Cortex of kidney (tissue), 1 donor: ENCODE measurements around the gene ENPP1.
"Not testable (repeated sequence)": the region's sequence is repeated elsewhere in the genome, so short reads cannot be mapped to it uniquely, and the experiment has no call there.

Experiments
- DNase-seq: peaks from one replicate; lab custom pipeline; 2025; lab: John Stamatoyannopoulos, UW

ENPP1 gene

DNA sequence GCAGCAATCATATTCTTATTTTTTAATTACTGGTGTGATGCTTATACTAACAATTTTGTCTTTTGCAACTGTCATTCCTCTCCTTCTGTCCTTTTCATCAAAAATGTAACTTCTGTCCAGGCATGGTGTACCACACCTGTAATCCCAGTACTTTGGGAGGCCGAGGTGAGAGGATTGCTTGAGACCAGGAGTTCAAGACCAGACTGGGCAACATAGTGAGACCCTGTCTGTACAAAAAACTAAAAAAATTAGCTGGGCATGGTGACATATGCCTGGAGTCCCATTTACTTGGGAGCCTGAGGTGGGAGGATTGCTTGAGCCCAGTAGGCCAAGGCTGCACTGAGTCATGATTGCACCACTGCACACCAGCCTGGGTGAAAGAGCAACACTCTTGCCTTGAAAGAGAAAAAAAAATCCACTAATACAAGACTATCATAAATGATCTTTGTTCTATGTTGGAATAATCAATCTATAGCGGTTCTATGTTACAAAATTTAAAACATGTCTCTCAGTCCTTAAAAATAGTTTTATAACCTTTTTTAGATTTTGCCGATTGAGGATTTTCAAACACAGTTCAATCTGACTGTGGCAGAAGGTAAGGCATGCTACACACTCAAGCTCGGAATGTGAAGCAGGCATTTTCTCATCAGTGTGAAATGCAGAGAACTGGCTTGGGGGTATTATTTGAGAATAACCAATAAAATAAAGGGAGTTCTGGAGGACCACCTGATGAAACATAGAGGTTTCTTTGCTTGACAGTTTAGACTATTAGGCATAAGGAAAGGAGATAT is 70.4 kb downstream of the ENPP1 start:
- no peak for DNase-seq

DNA sequence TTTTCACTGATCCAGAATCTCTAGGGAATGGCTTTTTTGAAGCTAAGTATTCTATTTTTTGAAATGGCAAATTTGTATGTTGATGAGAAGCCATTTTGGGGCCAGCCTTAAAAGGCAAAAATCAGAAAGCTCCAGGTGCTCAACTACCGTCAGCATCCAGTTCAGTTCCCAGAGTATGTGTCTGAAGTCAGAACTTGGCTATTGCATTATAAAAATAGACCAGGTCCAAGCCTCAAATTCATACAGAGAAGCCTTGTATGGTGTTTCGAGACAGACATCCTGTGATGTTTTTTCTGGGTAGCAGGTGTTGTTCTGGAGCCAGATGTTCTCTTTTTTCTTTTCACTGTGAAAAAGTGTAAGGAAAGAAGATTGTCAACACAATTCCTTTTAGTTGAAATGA is 75.2 kb downstream of the ENPP1 start:
- no peak for DNase-seq

DNA sequence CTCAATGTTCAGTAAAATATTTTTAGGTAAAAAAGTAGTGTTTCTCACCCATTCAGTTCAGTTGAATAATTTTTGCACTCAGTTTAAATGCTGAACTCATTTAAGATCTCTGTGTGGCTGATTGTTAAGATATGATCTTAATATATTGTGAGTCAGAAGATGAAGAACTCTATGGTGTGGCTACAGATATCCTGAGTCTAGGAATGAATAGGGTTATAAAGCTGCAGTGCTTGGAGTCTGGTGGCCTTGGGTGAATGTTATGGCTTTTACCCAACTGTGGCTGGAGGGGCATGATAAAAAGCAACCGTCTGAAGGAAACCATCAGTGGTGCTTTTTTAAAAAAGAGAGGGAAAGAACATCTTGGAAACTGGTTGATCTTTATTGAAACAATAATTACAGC is 77.4 kb downstream of the ENPP1 start:
- no peak for DNase-seq

DNA sequence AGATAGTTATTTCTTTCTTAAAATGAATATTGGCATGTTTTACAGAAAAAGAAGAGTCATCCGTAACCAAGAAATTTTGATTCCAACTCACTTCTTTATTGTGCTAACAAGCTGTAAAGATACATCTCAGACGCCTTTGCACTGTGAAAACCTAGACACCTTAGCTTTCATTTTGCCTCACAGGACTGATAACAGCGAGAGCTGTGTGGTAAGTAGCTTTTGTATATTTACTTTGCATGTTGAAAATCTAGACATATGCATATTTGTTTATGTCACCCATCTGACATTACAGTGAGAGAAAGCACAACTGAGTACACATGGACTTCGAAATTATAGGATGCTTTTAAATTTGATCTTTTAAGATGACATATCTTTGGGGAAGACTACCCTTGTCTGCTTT is 78.7 kb downstream of the ENPP1 start:
- DNase-seq = no peak

DNA sequence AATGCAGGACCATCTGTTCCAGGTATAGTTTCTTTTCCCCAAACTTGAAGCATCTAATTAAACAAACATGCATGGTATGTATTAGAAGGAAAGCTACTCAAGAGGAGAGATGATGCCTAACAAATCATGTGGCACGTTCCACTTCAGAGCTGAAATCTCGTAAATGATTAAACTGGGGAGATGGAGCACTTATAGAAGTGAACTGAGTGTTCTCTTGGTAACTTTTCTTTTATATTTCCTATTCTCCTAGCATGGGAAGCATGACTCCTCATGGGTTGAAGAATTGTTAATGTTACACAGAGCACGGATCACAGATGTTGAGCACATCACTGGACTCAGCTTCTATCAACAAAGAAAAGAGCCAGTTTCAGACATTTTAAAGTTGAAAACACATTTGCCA is 82.3 kb downstream of the ENPP1 start:
- no peak for DNase-seq

DNA sequence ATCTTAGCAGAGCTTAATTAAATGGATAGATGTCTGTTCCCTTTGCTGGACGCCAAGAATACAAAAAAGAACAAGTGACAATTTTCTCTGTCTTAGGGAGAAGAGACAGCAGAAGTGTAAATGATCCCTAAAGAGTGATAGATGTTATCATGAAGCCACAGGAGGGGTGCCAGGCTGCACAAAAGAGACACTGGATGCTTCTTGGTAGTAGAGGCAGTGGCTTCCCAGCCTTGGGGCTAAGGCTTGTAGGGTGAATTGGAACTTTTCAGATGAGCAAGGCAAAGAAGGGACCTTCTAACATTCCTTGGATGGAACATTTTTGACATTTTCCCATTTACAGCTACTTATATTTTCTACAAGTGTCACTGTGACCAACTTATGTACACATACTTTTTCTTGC is 85.4 kb downstream of the ENPP1 start:
- DNase-seq = no peak

DNA sequence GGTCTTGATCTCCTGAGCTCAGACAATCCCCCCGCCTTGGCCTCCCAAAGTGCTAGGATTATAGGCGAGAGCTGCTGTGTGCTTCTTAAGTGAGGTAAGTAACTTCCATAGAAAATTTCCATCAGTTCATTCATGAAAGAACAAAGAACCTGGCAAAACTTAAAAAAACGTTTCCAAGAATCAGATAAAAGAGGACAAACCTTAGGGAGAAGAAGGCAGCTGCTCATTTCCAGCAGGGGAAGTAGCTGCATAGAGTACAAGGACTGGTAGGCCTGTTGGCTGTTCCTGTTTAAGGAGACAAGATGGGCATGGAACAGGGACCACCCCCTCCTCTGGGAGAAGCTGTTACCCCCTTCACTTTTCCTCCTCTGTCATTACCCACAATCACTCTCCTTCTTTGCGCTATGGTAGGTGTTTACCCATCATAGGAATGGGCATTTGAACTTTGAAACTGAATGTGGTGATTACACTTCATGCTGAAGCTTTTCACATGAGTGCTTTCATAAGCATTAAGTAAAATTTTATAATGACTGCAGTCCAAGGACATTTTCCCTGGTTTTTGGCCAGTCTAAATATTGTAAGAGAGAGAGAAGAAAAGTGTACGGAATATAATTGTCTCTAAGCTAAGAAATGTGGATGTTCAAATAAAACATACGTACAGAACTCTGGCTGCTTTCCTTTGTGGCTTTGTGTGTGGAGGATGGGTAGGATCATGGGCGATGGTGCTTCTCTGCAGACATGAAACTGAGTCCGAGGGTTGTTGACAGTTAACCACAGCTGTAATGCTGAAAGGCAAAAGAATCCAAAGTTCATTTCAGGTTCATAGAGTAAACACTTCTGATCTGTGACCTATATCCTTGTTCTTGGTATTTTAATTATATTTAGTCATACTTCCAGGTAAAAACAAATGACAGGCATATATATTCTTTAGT is 86.9 kb downstream of the ENPP1 start:
- no peak for DNase-seq

DNA sequence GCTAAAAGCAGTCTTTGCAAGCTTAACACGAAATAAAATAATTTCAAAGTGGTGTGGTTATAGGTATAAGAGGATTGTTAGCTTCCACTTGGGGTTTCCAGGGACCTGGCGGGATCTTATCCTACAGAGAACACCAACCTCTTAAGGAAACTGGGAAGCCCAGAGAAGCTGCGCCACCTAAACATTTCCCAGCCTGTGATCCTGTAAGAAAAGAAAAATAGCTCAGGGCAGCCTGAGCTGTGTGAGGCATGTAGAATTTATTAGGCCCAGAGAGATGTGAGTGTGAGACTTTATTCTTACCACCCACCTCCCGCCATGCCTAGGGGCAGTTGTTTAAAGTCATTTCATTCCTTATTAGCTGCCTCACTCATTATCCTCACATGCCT is 89.2 kb downstream of the ENPP1 start:
- DNase-seq = no peak

DNA sequence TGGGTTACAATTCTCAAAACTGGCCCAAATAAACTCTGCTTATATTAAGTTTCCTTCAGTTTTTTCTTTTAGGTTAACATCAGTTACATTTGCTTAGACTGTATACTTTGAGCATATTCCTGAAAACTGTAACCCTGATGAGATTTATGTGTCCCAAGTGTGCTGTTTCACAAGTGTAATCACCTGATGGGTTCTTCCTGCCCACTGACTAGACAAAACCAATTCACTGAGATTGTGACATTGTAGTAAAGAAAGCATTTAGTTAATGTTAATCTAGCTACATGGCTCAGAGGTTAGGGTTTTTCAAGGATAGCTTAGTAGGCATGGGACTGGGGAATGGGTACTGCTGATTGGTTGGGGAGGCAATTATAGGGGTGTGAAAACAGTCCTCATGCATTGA is 89.8 kb downstream of the ENPP1 start:
- no peak for DNase-seq

DNA sequence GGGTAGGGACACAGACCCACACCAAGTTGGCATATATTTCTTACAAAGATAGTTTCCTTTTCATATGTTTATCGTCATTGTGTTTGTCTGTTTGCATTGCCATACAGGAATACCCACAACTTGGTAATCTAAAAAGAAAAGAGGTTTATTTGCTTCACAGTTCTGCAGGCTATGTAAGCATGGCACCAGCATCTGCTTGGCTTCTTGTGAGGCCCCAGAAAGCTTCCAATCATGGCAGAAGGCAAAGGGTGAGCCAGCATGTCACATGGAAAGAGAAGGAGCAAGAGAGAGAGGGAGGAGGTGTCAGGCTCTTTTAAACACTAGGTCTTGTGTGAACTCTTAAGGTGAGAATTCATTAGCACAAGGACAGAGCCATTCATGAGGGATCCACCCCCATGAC is 90.9 kb downstream of the ENPP1 start:
- no peak for DNase-seq

DNA sequence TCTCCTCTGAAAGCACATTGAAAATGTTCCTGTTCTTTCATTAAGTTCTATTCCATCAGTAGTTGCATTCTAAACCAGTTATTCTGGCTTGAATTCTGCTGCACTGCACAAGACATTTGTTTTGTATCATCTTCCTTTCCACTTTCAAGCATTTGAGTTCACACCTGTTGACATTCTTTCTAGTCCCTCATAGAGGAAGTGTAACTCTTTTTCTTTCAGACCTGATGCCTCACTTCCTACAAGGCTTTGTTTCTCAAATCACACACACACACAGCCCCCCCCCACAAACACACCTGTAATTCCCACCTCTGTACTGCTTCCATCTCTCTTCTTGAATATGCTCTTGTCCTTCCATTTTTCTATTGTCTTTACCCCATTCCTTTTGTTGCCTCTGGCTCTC is 92.4 kb downstream of the ENPP1 start:
- no peak for DNase-seq

DNA sequence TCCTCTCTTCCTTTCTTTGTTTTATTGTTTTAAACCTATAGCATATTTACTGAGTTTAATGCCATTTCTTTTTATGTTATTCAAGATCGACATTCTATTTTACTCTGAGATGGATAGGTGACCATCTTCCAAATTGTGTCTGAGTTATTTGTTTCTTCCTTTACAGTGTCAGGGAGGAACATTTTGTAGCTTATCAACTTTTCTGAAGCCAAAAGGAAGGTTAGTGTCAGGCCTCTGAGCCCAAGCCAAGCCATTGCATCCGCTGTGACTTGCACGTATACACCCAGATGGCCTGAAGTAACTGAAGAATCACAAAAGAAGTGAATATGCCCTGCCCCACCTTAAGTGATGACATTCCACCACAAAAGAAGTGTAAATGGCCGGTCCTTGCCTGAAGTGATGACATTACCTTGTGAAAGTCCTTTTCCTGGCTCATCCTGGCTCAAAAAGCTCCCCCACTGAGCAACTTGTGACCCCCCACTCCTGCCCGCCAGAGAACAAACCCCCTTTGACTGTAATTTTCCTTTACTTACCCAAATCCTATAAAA is 93.6 kb downstream of the ENPP1 start:
- DNase-seq = not testable (repeated sequence)

DNA sequence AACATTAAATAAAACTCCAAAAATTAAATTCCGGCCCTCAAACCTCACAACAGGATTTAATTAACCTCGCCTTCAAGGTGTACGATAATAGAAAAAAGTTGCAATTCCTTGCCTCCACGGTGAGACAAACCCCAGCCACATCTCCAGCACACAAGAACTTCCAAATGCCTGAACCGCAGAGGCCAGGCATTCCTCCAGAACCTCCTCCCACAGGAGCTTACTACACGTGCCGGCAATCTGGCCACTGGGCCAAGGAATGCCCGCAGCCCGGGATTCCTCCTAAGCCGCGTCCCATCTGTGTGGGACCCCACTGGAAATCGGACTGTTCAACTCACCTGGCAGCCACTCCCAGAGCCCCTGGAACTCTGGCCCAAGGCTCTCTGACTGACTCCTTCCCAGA is 95.9 kb downstream of the ENPP1 start:
- not testable (repeated sequence) for DNase-seq

DNA sequence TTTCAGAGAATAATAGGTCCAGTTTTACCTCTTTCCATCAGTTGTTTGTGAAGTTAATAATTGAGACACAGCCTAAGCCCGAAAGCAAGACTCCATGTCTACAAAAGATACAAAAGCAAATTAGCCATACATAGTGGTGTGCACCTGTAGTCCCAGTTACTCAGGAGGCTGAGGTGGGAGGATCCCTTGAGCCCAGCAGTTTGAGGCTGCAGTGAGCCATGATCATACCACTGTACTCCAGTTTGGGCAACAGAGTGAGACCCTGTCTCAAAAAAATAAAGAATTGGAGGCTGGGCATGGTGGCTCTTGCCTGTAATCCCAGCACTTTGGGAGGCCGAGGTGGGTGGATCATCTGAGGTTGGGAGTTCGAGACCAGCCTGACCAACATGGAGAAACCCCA is 101.0 kb downstream of the ENPP1 start:
- not testable (repeated sequence) for DNase-seq

DNA sequence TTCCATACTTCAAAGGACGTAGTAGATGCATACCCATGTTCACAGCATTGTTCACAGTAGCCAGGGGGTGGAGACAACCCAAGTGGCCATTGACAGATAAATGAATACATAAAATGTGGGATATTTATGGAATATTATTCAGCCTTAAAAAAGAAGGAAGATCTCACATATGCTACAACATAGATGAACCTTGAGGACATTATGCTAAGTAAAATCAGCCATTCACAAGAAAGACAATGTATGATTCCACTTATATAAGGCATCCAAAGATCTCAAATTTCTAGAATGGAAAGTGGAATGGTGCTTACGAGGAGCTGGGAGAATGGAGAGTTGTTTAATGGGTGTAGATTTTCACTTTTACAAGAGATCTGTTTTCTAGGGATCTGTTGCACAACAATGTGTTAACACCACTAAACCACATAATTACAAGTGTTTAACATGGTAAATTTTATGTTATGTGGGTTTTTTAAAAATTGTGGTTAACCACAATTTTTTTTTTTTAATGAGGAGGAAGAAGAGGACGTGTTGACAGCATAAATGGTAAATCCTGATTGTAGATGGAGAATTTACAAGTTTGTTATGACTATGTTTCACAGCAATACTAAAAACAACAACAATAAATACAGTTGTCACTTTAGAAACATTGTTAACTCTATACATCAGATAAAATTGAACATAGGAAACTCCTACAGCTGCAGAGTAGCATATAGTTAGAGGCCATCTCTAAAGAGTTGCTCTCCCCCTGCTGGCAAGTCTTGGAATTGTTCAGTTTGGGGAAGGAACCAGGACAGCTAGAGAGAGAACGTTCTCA is 101.8 kb downstream of the ENPP1 start:
- DNase-seq = no peak

DNA sequence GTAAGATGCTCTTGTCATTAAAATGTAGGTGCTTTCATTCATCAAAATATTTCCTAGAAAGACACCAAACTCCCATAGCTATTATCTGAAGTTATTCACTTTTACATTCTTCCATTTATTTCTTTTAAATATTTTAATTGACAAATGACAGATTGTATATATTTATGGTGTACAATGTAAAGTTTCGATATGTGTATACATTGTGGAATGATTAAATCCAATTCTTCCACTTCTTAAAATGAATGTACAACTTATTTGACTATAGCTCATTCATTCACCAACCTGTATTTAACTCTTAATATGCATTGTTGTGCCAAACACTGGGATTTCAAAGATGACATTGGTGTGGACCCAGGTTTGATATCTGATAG is 102.4 kb downstream of the ENPP1 start:
- DNase-seq = no peak

DNA sequence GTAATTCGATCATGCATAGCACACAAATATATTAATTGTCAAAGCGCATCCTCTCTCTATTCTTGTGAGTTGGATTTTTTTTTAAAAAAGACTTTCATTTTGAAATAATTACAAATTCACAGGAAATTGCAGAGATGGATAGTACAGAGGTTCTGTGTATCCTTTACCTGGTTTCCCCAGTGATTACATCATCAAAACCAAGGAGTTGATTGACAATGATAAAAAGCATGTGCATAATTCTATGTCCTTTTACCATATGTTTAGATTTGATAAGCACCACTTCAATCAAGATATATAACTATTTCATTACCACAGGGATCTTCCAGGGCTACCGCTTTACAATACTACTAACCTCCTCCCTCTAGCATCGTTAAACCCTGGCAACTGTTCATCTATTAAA is 103.1 kb downstream of the ENPP1 start:
- no peak for DNase-seq

DNA sequence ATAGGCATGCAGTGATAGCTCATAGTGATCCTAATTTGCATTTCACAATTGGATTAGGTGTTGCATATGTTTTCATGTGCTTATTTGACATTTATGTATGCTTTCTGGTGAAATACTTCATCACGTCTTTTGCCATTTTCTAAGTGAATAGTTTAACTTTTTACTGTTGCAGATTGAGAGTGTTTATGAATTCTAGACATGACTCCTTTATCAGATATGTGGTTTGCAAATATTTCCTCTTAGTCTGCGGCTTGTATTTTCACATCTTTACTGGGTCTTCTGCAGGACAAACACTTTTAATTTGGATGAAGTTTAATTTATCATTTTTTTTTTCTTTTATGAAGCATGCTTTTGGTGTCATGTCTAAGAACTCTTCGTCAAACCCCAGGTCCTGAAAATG is 104.1 kb downstream of the ENPP1 start:
- no peak for DNase-seq

DNA sequence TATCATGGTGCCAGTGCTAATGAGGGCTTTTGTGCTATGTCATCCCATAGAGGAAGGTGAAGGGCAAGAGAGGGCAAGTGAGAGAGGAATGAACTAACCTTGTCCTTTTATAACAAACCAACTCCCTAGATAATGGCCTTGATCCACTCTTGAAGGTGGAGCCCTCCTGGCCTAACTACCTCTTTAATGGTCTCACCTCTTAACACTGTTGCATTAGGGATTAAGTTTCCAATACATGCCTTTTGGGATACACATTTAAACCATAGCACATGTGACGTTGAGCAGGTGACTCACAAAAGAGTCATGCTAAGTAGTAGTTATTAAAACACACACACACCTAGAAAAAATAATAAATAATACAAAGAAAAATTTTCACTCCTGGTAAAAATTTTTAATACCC is 106.4 kb downstream of the ENPP1 start:
- DNase-seq = no peak

DNA sequence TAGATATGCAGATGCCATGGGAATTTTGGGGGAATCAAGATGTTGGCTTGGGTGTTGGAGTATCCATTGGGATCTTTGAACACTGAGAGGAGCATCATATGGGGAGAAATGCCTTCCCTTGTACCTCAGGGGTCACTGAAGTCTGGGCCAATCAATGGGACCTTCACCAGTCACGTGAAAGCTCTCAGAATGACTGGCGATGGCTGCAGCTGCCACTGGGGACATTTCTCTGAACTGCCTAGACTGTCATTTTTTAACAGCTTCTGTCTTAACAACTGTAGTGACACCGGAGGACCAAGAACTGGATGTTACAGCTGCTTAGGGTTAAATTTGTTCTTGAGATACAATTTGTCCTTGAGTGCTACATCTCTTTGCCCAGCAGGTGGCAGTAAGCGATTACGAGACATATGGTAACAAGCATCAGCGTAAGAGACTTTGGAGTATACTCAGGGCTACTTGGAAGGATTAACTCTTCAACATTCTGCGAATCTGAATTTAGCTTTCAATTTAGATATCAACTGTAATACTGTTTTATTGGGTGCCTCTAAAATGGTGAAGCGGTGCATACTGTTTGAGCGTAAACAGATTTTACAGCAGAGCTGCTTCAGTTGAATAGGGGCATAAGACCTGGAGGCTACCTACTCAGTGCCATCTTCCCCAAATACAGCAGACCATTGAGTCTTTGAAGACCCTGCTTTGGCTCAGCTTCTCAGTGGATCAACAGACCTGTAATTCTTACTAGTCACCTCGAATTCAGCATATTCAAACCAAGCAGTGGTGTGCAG is 107.3 kb downstream of the ENPP1 start:
- DNase-seq = no peak

DNA sequence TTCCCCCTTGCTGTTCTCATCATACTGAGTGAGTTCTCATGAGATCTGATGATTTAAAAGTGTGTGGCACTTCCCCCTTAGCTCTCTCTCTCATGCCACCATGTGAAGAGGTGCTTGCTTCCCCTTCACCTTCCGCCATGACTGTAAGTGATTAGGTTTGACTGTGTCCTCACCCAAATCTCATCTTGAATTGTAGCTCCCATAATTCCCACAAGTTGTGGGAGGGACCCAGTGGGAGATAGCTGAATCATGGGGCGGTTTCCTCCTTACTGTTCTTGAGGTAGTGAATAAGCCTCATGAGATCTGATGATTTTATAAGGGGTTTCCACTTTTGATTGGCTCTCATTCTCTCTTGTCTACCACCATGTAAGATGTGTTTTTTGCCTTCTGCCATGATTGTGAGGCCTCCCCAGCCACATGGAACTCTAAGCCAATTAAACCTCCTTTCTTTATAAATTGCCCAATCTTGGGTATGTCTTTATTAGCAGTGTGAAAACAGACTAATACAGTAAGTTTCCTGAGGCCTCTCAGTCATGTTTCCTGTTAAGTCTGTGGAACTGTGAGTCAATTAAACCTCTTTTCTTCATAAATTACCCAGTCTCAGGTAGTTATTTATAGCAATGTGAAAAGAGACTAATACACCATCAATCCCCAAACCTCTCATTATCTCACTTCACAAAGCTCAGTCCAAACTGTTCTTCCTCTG is 108.4 kb downstream of the ENPP1 start:
- not testable (repeated sequence) for DNase-seq
